ENCODE data around the gene CBLN3.
A peak's percentile ranks its signal among the peaks of the same experiment; 100 is the strongest.

Gene CBLN3

GRCh38 chr14:24438223-24439097, 9.0 kb upstream of the CBLN3 start:
- no peak for DNase-seq

GRCh38 chr14:24437736-24438067, 8.2 kb upstream of the CBLN3 start:
- no peak for DNase-seq

- no peak for DNase-seq
These were observed 7.7 kb upstream of the CBLN3 start for GRCh38 chr14:24437020-24437735.

- peak; percentile 75 for DNase-seq
These were observed 7.0 kb upstream of the CBLN3 start for GRCh38 chr14:24436355-24437019.

GRCh38 chr14:24435998-24436354, 6.5 kb upstream of the CBLN3 start:
- no peak for DNase-seq

GRCh38 chr14:24435192-24435810, 5.8 kb upstream of the CBLN3 start:
- no peak for DNase-seq

- no peak for DNase-seq
These were observed 5.2 kb upstream of the CBLN3 start for GRCh38 chr14:24434676-24435075.

- no peak for DNase-seq
These were observed 4.6 kb upstream of the CBLN3 start for GRCh38 chr14:24434036-24434435.

- no peak for DNase-seq
These were observed 3.0 kb upstream of the CBLN3 start for GRCh38 chr14:24432259-24433131.

- DNase-seq, result peak; percentile 89
These were observed 2.2 kb upstream of the CBLN3 start for GRCh38 chr14:24431569-24432258.

- no peak for DNase-seq
These were observed 1.5 kb upstream of the CBLN3 start for GRCh38 chr14:24430682-24431568.

GRCh38 chr14:24430143-24430681, 744 bp upstream of the CBLN3 start:
- DNase-seq, result peak; percentile 56

- no peak for DNase-seq
These were observed 657 bp downstream of the CBLN3 start for GRCh38 chr14:24428628-24429394.

- no peak for DNase-seq
These were observed 1.6 kb downstream of the CBLN3 start for GRCh38 chr14:24427537-24428508.

GRCh38 chr14:24426912-24427536, 2.4 kb downstream of the CBLN3 start:
- peak; percentile 53 for DNase-seq

- DNase-seq, result no peak
These were observed 3.1 kb downstream of the CBLN3 start for GRCh38 chr14:24426150-24426911.

GRCh38 chr14:24425704-24426103, 3.8 kb downstream of the CBLN3 start:
- no peak for DNase-seq
